Hindlimb muscle (tissue), 1 donor: ENCODE results near the gene LTB4R. TPM values are rescaled to one million over a fixed set of nuclear protein-coding genes. Genes with fewer than 3 reads are reported as not detected.

Experiments used
- DNase-seq: peaks from one replicate; pipeline ENCODE4 v3.0.0-alpha.2; 2013
- polyA plus RNA-seq: library from polyadenylated mRNA; unstranded; fragments of 120-200 nt; gene quantifications from one replicate; pipeline ENCODE4 v1.2.1, GENCODE V29; 2013; ENCODE audit not compliant: insufficient read length

The LTB4R gene
- polyA plus RNA-seq, 1 donor = 3.5 TPM

DNA sequence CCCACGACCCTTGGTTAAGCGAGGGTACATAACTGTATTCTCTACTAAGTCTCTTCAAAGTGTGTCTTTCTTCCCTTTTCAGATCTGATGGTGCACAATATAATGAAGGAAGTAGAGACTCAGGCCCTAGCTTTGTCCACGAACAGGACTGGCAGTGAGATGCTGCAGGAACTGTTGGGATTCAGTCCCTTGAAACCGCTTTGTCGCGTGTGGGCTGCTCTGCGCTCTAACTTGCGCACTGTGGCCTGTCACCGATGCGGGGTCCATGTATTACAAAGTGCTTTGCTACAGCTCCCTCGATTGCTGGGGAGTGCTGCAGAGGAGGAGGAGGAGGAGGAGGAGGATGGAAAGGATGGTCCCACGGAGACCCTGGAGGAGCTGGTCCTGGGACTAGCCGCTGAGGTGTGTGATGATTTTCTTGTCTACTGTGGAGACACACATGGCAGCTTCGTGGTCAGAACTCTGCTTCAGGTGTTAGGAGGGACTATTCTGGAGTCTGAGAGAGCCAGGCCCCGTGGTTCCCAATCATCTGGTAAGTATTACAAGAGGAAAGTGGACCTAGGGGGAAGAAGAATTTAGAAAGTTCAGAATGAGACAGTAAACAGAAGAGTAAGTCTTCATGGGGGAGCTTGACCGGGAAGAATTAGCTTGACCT, 10.8 kb upstream of the LTB4R start:
- DNase-seq = no peak

- no peak for DNase-seq
Observed at GRCh38 chr14:24304019-24304387, 7.3 kb upstream of the LTB4R start.

DNA sequence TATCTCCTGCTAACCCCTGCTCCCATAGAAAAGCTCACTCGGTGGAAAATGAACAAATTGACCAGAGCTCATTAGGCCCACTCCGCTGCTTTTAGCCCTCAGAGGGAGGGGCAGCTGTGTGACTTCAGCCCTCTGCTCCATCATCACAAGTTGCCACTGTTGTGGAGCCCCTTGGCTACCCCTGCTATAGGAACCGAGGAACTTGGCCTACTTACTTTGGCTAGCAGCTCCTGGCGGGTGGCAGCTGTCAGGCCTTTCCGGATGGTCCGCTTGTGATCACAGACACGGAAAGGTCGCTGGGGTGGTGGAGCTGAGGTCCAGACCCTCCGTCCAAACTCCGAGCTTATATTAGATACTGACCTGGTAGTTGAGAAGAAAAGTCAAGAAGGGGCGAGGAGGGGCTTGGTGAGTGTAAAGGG, 4.1 kb upstream of the LTB4R start:
- DNase-seq = no peak

DNA sequence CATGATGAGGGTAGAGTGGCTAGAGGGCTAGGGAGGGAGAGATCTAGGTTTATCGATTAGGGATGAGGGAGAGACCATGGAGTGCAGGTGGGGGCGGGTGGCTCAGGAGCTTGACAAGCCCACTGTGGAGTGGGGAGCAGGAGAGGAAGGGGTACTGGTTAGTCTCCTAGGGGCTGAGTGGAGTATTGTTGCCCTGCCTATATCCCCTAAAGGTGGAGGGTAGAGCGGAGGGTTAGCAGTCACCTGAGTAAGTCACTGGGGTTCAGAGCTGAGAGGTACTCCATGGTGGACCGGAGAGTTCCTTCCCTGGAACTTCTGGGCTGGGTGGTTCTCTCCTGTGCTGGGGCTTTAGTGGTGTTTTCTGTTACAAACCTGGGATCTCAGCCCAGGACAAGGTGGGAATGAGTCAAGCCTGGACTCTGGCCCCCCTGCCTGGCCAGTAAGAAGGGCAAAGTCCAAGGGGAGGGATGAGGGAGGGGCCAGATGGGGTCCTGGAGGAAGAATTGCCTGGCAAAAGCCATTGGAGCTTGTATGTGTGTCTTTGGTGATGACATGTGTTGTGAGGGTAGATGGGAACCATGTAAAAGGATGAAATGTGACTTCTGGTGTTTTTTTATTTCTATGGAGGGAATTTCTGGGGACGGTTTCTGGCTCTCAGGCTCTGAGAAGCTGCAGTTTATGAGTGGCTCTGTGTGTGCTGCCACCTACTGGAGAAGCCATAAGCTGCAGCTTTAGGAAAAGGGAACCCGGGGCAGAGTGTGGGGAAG, 3.5 kb upstream of the LTB4R start, which contains the start of gene CIDEB:
CIDEB (minus strand) TSS at position 403 of the 767 bp plus-strand sequence; CDS start at position 284, 119 bp downstream.
- no peak for DNase-seq

DNA sequence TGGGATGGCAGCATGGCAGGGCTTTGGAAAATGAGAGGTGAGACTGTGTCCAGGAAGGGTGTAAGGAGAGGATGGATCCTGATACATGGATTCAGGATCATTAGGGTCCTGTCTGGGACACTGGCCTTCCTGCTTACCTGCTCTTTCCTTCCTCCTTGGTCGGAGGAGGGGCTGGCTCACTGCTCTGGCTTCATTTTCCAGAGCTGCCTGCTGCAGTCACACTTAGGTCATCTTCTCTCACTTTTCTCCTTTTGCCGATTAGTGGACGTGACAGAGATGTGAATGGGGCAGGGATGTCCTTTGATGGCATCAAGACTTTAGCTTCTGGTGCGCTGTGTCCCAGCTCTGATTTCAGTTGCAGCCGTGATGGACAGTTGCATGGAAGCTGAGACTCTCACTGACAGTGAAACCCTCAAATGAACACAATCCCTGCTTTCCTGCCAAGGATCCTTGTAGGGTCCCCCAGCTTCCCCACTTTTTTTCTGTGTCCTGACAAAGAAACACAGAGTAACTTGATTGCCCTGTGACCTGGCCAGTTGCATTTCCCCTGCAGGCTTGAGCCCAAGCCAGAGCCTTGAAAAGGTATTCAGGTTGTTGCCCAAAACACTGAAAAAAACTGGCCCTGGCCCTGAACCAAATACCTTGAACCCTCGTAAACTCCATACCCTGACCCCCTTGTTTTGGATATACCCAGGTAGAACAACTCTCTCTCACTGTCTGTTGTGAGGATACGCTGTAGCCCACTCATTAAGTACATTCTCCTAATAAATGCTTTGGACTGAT, 2.8 kb upstream of the LTB4R start:
- no peak for DNase-seq

DNA sequence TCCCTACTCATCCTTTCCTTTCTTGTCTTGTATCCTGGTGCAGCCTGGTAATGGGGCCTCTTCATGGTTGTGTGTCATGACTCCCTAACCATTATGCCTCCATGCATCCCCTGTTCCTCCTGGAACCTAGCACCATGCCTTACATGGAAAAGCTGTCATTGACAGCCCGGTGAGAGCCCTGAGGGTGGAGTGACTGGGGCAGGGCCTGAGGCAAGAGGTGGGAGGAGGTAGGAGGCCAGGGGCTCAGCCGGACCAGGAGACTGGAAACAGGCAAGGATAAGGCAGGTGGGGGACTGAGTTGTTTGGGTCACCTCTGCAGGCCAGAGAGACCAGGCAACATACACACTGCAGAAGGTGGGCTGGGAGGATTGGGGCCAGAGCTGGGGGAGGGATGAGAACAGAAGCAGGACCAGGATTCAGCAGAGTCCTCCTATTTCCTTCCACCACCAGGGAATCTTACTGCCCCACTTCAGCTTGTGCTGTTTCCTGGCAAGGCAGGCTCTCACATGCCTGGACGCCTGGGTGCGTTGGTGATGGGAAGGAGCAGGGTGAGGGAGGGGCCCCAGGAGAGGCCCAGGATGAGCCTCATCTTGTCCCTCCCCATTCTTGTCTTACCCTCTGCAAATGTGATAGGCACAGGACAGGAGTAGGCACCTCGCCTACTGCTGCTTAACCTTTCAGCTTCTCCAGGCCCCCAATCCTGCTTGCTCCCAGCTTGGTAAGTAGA, 1.6 kb upstream of the LTB4R start, which contains the start of gene LTB4R2:
LTB4R2 (plus strand) TSS at position 603 of the 727 bp plus-strand sequence. CDS start 525 bp downstream, outside the sequence.
- no peak for DNase-seq

DNA sequence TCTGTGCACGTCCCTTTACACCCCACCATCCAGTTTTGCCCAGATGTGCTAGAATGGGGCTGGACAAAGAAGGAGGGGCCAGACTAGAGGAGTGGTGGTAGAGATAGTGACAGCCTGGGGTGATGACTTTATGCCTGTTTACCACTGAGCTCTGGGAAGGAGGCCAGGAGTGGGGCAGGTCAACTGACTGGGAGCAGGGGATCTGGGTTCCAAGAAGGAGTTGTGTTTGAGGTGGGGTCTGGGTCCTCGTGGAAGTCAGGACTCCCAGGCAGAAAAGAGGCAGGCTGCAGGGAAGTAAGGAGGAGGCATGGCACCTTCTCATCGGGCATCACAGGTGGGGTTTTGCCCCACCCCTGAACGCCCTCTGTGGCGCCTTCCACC, 1.0 kb upstream of the LTB4R start:
- DNase-seq = no peak

DNA sequence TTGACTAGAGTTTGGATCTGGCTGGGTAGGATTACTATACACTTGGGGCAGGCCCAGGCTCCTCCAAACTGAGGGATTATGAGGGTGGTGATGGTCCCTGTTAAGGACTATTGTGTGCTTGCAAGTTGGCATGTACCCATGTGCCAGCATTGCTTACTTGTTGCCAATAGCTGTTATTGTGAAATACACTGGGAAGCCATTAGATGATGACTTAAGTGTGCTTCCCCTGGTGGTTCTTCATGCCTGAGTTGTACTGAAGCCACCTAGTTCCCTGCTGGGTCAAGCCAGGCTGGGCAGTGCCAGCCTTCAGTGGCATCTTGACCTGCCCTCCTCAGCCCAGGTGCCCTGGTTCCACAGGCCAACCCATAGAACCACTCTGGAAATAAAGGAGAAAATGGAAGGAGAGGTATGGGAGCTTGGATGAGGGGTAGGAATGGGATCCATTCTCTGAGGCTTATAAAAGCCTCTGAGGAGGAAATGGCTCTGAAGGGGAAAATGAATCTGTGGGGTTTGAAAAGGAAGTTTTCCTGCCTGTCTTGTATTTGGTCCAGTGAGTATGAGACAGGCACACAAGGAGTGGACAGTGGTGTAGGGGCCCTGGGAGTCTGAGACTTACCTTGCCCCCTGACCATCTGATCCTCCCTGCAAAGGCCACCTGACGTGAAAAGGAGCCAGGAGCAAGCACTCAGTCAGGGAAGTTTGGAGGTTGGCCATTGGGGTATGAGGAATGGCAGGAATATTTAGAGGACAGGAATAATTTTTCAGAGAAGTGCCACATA, 724 bp downstream of the LTB4R start:
- no peak for DNase-seq

- DNase-seq = no peak
Observed at GRCh38 chr14:24312736-24313507, 1.6 kb downstream of the LTB4R start.

GRCh38 chr14:24313913-24314312, 2.6 kb downstream of the LTB4R start:
- DNase-seq = no peak

- DNase-seq = no peak
Observed at GRCh38 chr14:24314377-24315193, 3.3 kb downstream of the LTB4R start.

GRCh38 chr14:24315243-24315806, 4.0 kb downstream of the LTB4R start:
- no peak for DNase-seq

DNA sequence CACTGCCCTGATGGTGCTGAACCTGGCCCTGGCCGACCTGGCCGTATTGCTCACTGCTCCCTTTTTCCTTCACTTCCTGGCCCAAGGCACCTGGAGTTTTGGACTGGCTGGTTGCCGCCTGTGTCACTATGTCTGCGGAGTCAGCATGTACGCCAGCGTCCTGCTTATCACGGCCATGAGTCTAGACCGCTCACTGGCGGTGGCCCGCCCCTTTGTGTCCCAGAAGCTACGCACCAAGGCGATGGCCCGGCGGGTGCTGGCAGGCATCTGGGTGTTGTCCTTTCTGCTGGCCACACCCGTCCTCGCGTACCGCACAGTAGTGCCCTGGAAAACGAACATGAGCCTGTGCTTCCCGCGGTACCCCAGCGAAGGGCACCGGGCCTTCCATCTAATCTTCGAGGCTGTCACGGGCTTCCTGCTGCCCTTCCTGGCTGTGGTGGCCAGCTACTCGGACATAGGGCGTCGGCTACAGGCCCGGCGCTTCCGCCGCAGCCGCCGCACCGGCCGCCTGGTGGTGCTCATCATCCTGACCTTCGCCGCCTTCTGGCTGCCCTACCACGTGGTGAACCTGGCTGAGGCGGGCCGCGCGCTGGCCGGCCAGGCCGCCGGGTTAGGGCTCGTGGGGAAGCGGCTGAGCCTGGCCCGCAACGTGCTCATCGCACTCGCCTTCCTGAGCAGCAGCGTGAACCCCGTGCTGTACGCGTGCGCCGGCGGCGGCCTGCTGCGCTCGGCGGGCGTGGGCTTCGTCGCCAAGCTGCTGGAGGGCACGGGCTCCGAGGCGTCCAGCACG, 4.7 kb downstream of the LTB4R start:
- DNase-seq = no peak

- DNase-seq = no peak
Observed at GRCh38 chr14:24316597-24316950, 5.3 kb downstream of the LTB4R start.

- DNase-seq = no peak
Observed at GRCh38 chr14:24317141-24317928, 6.0 kb downstream of the LTB4R start.

DNA sequence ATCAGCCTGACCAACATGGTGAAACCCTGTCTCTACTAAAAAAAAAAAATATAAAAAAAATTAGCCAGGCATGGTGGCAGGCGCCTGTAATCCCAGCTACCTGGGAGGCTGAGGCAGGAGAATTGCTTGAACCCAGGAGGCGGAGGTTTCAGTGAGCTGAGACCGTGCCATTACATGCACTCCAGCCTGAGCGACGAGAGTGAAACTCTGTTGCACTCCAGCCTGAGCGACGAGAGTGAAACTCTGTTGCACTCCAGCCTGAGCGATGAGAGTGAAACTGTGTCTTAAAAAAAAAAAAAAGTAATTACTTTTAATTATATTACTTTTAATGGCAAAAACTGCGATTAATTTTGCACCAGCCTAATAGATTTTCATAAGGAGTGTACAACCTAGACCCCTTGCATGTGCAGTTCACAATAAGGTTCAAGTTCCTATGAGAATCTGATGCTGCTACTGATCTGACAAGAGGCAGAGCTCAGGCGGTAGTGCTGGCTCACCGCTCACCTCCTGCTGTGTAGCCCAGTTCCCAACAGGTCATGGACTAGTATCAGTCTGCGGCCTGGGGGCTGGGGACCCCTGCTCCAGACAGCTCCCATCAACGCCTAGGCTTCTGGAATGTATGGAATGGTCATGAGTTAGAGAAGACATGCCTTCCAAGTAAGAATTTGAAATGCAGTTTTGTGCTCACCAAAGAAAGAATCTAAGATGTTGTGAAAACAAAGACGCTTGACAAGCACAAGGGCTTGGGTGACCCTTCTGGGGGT, 10.1 kb downstream of the LTB4R start:
- DNase-seq = no peak

DNA sequence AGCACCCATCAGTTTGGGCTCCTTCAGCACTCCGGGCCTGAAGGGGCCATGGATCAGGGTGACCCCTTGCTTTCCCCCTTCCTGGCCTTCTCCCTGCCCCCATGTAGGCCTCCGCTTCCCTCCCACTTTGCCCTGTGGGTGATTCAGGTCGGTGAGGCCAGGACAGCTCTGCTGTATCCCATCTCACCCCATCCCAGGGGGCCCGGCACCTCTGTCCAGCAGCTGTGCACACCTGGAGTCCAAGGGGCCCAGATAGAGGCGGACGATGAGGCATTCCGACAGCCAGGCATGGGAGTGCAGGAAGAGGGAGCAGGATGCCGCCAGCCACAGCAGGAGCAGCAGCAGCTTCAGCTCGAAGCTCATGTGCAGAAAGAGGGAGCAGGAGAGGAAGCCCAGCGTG, 11.4 kb downstream of the LTB4R start:
- DNase-seq = no peak
